Fibroblast of villous mesenchyme (primary cell): ENCODE measurements around the gene RNLS. TPM values are rescaled to one million over a fixed set of nuclear protein-coding genes. Genes with fewer than 3 reads are reported as not detected.
A peak's percentile ranks its signal among the peaks of the same experiment; 100 is the strongest.

Experiments
- DNase-seq: peaks from one replicate; pipeline ENCODE4 v3.0.0-alpha.2; 2010; ENCODE audit warnings: low read depth
- H3K4me3 ChIP-seq: 2 replicates; pipeline ENCODE4 v1.5.1; 2011; ENCODE audit warnings: low read depth, mild to moderate bottlenecking, low read length
- CTCF ChIP-seq: IDR thresholded peaks from 2 replicates; pipeline ENCODE4 v1.5.1; 2012; ENCODE audit warnings: low read depth, mild to moderate bottlenecking, low read length; ENCODE audit not compliant: insufficient read depth
- total RNA-seq: library from RNA; depleted of rRNA; stranded (reverse); fragments of >200 nt; gene quantifications from 2 replicates; pipeline ENCODE4 v1.2.3, GENCODE V29; 2012

The RNLS gene
- total RNA-seq, 1 donor, result 14.2 TPM

- no peak for DNase-seq
- no peak overlapping the region for H3K4me3 ChIP-seq
- no peak for TF ChIP-seq CTCF
These were observed 152.0 kb downstream of the RNLS start for GRCh38 chr10:88431103-88431502.

- no peak overlapping the region for H3K4me3 ChIP-seq
- no peak for TF ChIP-seq CTCF
- DNase-seq, result no peak
These were observed 154.1 kb downstream of the RNLS start for GRCh38 chr10:88428976-88429375.

GRCh38 chr10:88428442-88428841 lies 154.7 kb downstream of the RNLS start:
- no peak overlapping the region for H3K4me3 ChIP-seq
- DNase-seq, result peak; percentile 17
- no peak for TF ChIP-seq CTCF

- no peak for TF ChIP-seq CTCF
- no peak for DNase-seq
- H3K4me3 ChIP-seq, result no peak overlapping the region
These were observed 156.1 kb downstream of the RNLS start for GRCh38 chr10:88427024-88427423.

- TF ChIP-seq CTCF, result no peak
- H3K4me3 ChIP-seq, result no peak overlapping the region
- no peak for DNase-seq
These were observed 158.2 kb downstream of the RNLS start for GRCh38 chr10:88424881-88425280.

- H3K4me3 ChIP-seq, result no peak overlapping the region
- no peak for DNase-seq
- no peak for TF ChIP-seq CTCF
These were observed 159.4 kb downstream of the RNLS start for GRCh38 chr10:88423732-88424131.

- no peak for TF ChIP-seq CTCF
- DNase-seq, result no peak
- no peak overlapping the region for H3K4me3 ChIP-seq
These were observed 161.5 kb downstream of the RNLS start for GRCh38 chr10:88421590-88421989.
